H9 (cell line): ENCODE results near the gene MARCOL. TPM values are rescaled to one million over a fixed set of nuclear protein-coding genes. Genes with fewer than 3 reads are reported as not detected.

ENCODE experiments used
- DNase-seq: peaks from one replicate; pipeline ENCODE4 v3.0.0-alpha.2; 2017
- H2AFZ ChIP-seq: one replicate; pipeline ENCODE4 v1.6.1; 2013; ENCODE audit warnings: mild to moderate bottlenecking, low read length, control low read depth, moderate library complexity
- H2AK5ac ChIP-seq: 2 replicates; pipeline ENCODE4 v1.6.1; 2013; ENCODE audit warnings: low read length, control low read depth, mixed read lengths; ENCODE audit not compliant: insufficient read length
- H2BK120ac ChIP-seq: one replicate; pipeline ENCODE4 v1.6.1; 2013; ENCODE audit warnings: low read depth, mild to moderate bottlenecking, low read length, control low read depth, inconsistent platforms; ENCODE audit not compliant: poor library complexity, severe bottlenecking
- H2BK12ac ChIP-seq: 2 replicates; pipeline ENCODE4 v1.6.1; 2013; ENCODE audit warnings: low read length, control low read depth, mixed read lengths, low read depth; ENCODE audit not compliant: insufficient read length
- H2BK15ac ChIP-seq: 2 replicates; pipeline ENCODE4 v1.6.1; 2013; ENCODE audit warnings: low read depth, low read length, control low read depth
- H2BK20ac ChIP-seq: one replicate; pipeline ENCODE4 v1.6.1; 2013; ENCODE audit warnings: low read depth, mild to moderate bottlenecking, low read length, control low read depth, inconsistent platforms; ENCODE audit not compliant: poor library complexity, severe bottlenecking
- H2BK5ac ChIP-seq: 2 replicates; pipeline ENCODE4 v1.6.1; 2013; ENCODE audit warnings: low read length, control low read depth, mixed read lengths; ENCODE audit not compliant: insufficient read length
- H3K14ac ChIP-seq: 2 replicates; pipeline ENCODE4 v1.6.1; 2013; ENCODE audit warnings: low read length, control low read depth; ENCODE audit not compliant: insufficient read depth
- H3K18ac ChIP-seq: 2 replicates; pipeline ENCODE4 v1.6.1; 2013; ENCODE audit warnings: low read depth, mild to moderate bottlenecking, mixed read lengths, low read length, control low read depth; ENCODE audit not compliant: insufficient read length
- H3K23ac ChIP-seq: 2 replicates; pipeline ENCODE4 v1.6.1; 2013; ENCODE audit warnings: low read length, control low read depth, mixed read lengths, low read depth; ENCODE audit not compliant: insufficient read length
- H3K23me2 ChIP-seq: 2 replicates; pipeline ENCODE4 v1.6.1; 2013; ENCODE audit warnings: low read depth, mild to moderate bottlenecking, mixed read lengths, low read length, control low read depth; ENCODE audit not compliant: insufficient read length, poor library complexity, severe bottlenecking
- H3K27ac ChIP-seq: 2 replicates; pipeline ENCODE4 v1.5.1; 2013; ENCODE audit warnings: low read length, control low read depth, mixed read lengths, low read depth; ENCODE audit not compliant: insufficient read length
- H3K27me3 ChIP-seq: 2 replicates; pipeline ENCODE4 v1.6.1; 2013; ENCODE audit warnings: low read length, control low read depth, inconsistent platforms; ENCODE audit not compliant: insufficient read depth
- H3K4ac ChIP-seq: 2 replicates; pipeline ENCODE4 v1.6.1; 2013; ENCODE audit warnings: low read depth, mild to moderate bottlenecking, control low read depth, inconsistent platforms, low read length, moderate library complexity
- H3K4me1 ChIP-seq: 2 replicates; pipeline ENCODE4 v1.6.1; 2013; ENCODE audit warnings: low read length, control low read depth, inconsistent platforms; ENCODE audit not compliant: insufficient read depth
- H3K4me2 ChIP-seq: 2 replicates; pipeline ENCODE4 v1.6.1; 2013; ENCODE audit warnings: low read length, control low read depth, mixed read lengths; ENCODE audit not compliant: insufficient read length, insufficient read depth
- H3K56ac ChIP-seq: 2 replicates; pipeline ENCODE4 v1.6.1; 2013; ENCODE audit warnings: low read depth, mild to moderate bottlenecking, mixed read lengths, low read length, control low read depth; ENCODE audit not compliant: insufficient read length
- H3K79me1 ChIP-seq: 2 replicates; pipeline ENCODE4 v1.6.1; 2013; ENCODE audit warnings: low read depth, mild to moderate bottlenecking, moderate library complexity, low read length, control low read depth, inconsistent platforms; ENCODE audit not compliant: insufficient read depth, poor library complexity, severe bottlenecking
- H3K79me2 ChIP-seq: 2 replicates; pipeline ENCODE4 v1.6.1; 2013; ENCODE audit warnings: low read length, control low read depth, inconsistent platforms; ENCODE audit not compliant: insufficient read depth
- H3K9ac ChIP-seq: 2 replicates; pipeline ENCODE4 v1.6.1; 2013; ENCODE audit warnings: low read length, control low read depth, mixed read lengths; ENCODE audit not compliant: insufficient read length; ENCODE audit errors: extremely low read depth
- H3K9me3 ChIP-seq: one replicate; pipeline ENCODE4 v1.6.1; 2013; ENCODE audit warnings: low read depth, low read length, inconsistent platforms; ENCODE audit not compliant: control insufficient read depth
- H3T11ph ChIP-seq: one replicate; pipeline ENCODE4 v1.6.1; 2013; ENCODE audit warnings: mild to moderate bottlenecking, low read length, control low read depth, inconsistent platforms
- H4K20me1 ChIP-seq: one replicate; pipeline ENCODE4 v1.6.1; 2013; ENCODE audit not compliant: control insufficient read depth, insufficient read length, insufficient read depth
- H4K5ac ChIP-seq: 2 replicates; pipeline ENCODE4 v1.6.1; 2013; ENCODE audit warnings: low read depth, mild to moderate bottlenecking, mixed read lengths, low read length, control low read depth; ENCODE audit not compliant: insufficient read length
- H4K8ac ChIP-seq: replicated peaks from 2 replicates; pipeline ENCODE4 v1.6.1; 2013; ENCODE audit warnings: low read length, control low read depth, mixed read lengths, low read depth; ENCODE audit not compliant: insufficient read length
- H4K91ac ChIP-seq: 2 replicates; pipeline ENCODE4 v1.6.1; 2013; ENCODE audit warnings: low read depth, mild to moderate bottlenecking, moderate library complexity, mixed read lengths, low read length, control low read depth; ENCODE audit not compliant: insufficient read length
- H3K27ac Mint-ChIP-seq, 3 experiments: 2 replicates in 2 of 3; 3 replicates in 1 of 3; pipeline ENCODE4 v1.8.0; 2020 to 2021; ENCODE audit warnings: mixed read lengths in 3 of 3, mild to moderate bottlenecking in 1 of 3, moderate library complexity in 1 of 3
- H3K27me3 Mint-ChIP-seq: 2 replicates; pipeline ENCODE4 v1.8.0; 2021; ENCODE audit warnings: low read depth, mild to moderate bottlenecking, moderate library complexity, mixed read lengths
- H3K36me3 Mint-ChIP-seq, 3 experiments: 2 replicates in 2 of 3; 3 replicates in 1 of 3; pipeline ENCODE4 v1.8.0; 2020 to 2021; ENCODE audit warnings: low read depth in 3 of 3, mixed read lengths in 3 of 3; ENCODE audit not compliant: insufficient read depth in 1 of 3
- H3K4me1 Mint-ChIP-seq, 2 experiments: 2 replicates each; pipeline ENCODE4 v1.8.0; 2020; ENCODE audit warnings: mixed read lengths in 2 of 2
- H3K4me3 Mint-ChIP-seq, 2 experiments: 2 replicates in 1 of 2; 3 replicates in 1 of 2; pipeline ENCODE4 v1.8.0; 2020 to 2021; ENCODE audit warnings: mild to moderate bottlenecking in 2 of 2, mixed read lengths in 2 of 2, moderate library complexity in 1 of 2
- H3K9me3 Mint-ChIP-seq, 2 experiments: 2 replicates in 1 of 2; 3 replicates in 1 of 2; pipeline ENCODE4 v1.8.0; 2020; ENCODE audit warnings: mild to moderate bottlenecking in 2 of 2, mixed read lengths in 2 of 2, moderate library complexity in 1 of 2
- CTCF ChIP-seq: fragments of 200-600 bp; sonication (generic); conservative IDR thresholded peaks from 3 replicates; pipeline ENCODE4 v1.8.0; 2021; ENCODE audit warnings: antibody characterized with exemption, mild to moderate bottlenecking
- WGBS: extraction: QIAGEN DNeasy Blood & Tissue Kit; methylation state at CpG from one replicate; pipeline ENCODE4 v1.1.7; 2013; ENCODE audit warnings: missing lambda C conversion rate, low lambda C conversion rate, mixed read lengths; ENCODE audit not compliant: insufficient read length; ENCODE audit errors: extremely low coverage; 5-methylcytosine and 5-hydroxymethylcytosine counted together
- total RNA-seq: library from RNA; stranded (reverse); gene quantifications from 2 replicates; pipeline ENCODE4 v1.2.1, GENCODE V29; 2021

MARCOL gene
- total RNA-seq, 1 experiment from 2014 or later, result not detected

GRCh38 chr5:148267962-148268361, 29.6 kb downstream of the MARCOL start:
- Histone ChIP-seq H3K4me1 (no peaks in the 10 kb centered on the region), H3K27ac (no peak overlapping the region), H3T11ph (no peak overlapping the region), H2BK120ac (no peak overlapping the region), H3K9me3 (no peaks in the 10 kb centered on the region), H3K56ac (no peak overlapping the region), H3K79me2 (no peaks in the 10 kb centered on the region), H2AFZ (no peak overlapping the region), H4K91ac (no peak overlapping the region), H2BK5ac (no peak overlapping the region), H4K5ac (no peak overlapping the region), H3K27me3 (no peaks in the 10 kb centered on the region), H3K23me2 (no peaks in the 10 kb centered on the region), H3K4me2 (no peak overlapping the region), H4K20me1 (no peaks in the 10 kb centered on the region), H3K14ac (no peak overlapping the region), H3K9ac (no peak overlapping the region), H2BK20ac (no peak overlapping the region), H3K79me1 (no peaks in the 10 kb centered on the region), H3K18ac (no peak overlapping the region), H2BK15ac (no peak overlapping the region), H4K8ac (no peak overlapping the region), H2BK12ac (no peak overlapping the region), H3K4ac (no peak overlapping the region), H3K23ac (no peak overlapping the region), H2AK5ac (no peak overlapping the region)
- Mint-ChIP-seq H3K27ac (no peak overlapping the region), H3K4me3 (no peak overlapping the region), H3K4me1 (no peaks in the 10 kb centered on the region), H3K9me3 (peaks cover 0 to 4% of the 10 kb centered on the region in 2 experiments; a peak in 3 of 5 replicates), H3K27me3 (no peaks in the 10 kb centered on the region), H3K36me3 (no peaks in the 10 kb centered on the region)
- no CpG with 5 or more reads among the region's 3 CpGs for WGBS
- TF ChIP-seq CTCF, result no peak
- no peak for DNase-seq
